Panc1 (cell line): ENCODE data around the gene MYPN. TPM values are rescaled to one million over a fixed set of nuclear protein-coding genes. Genes with fewer than 3 reads are reported as not detected.

ENCODE experiments used
- ATAC-seq: fragments of 200-7000 bp; cut with Tn5 transposase; 2 replicates; pipeline ENCODE4 v1.9.1; 2020; ENCODE audit warnings: mild to moderate bottlenecking, moderate library complexity
- BruUV-seq: library from RNA; stranded (reverse); fragments of 400-500 nt; replicated peaks from 2 replicates; lab custom pipeline; 2021; lab: Mats Ljungman, UMichigan
- CTCF ChIA-PET: fragments of 300-600 bp; sonication (Branson Sonifier 250); formaldehyde crosslinking; loops from one replicate; lab custom pipeline; 2022; ENCODE audit warnings: antibody characterized with exemption; lab: Charles Lee
- POLR2A ChIA-PET: fragments of 300-600 bp; sonication (Branson Sonifier 250); formaldehyde crosslinking; loops from one replicate; lab custom pipeline; 2022; ENCODE audit warnings: antibody characterized with exemption; lab: Charles Lee
- DNase-seq: peaks from one replicate; pipeline ENCODE4 v3.0.0-alpha.2; 2010; ENCODE audit warnings: low read depth, low spot score
- H3K27ac ChIP-seq: 2 replicates; pipeline ENCODE4 v1.5.1; 2011; ENCODE audit warnings: mild to moderate bottlenecking, low read length, inconsistent platforms
- H3K27me3 ChIP-seq: fragments of 200-500 bp; sonication (Bioruptor generic); 2 replicates; pipeline ENCODE4 v1.6.0; 2014; ENCODE audit warnings: low read length, inconsistent platforms; ENCODE audit not compliant: control insufficient read depth, insufficient read depth
- H3K36me3 ChIP-seq: fragments of 200-500 bp; sonication (Bioruptor generic); 2 replicates; pipeline ENCODE4 v1.5.1; 2014; ENCODE audit warnings: inconsistent platforms, mild to moderate bottlenecking, low read length, moderate library complexity; ENCODE audit not compliant: control insufficient read depth, insufficient read depth
- H3K4me1 ChIP-seq: 2 replicates; pipeline ENCODE4 v1.5.1; 2011; ENCODE audit warnings: inconsistent platforms, mild to moderate bottlenecking, low read length, moderate library complexity; ENCODE audit not compliant: control insufficient read depth, insufficient read depth
- H3K4me3 ChIP-seq, 2 experiments: 2 replicates each; pipeline ENCODE4 v1.5.1; 2011 to 2012; ENCODE audit warnings: low read depth in 2 of 2, low read length in 2 of 2, mild to moderate bottlenecking in 2 of 2, inconsistent platforms in 1 of 2, moderate library complexity in 1 of 2
- H3K9me3 ChIP-seq: fragments of 200-500 bp; sonication (Bioruptor generic); 2 replicates; pipeline ENCODE4 v1.5.1; 2014; ENCODE audit warnings: low read depth, mild to moderate bottlenecking, inconsistent platforms, low read length, moderate library complexity; ENCODE audit not compliant: control insufficient read depth, insufficient read depth
- CTCF ChIP-seq: fragments of 450-650 bp; IDR thresholded peaks from 2 replicates; pipeline ENCODE4 v1.5.1; 2017; ENCODE audit warnings: mild to moderate bottlenecking
- POLR2AphosphoS5 ChIP-seq: IDR thresholded peaks from 2 replicates; pipeline ENCODE4 v1.6.1; 2012; ENCODE audit warnings: mild to moderate bottlenecking, low read depth, low read length, moderate library complexity
- REST ChIP-seq, 2 experiments: IDR thresholded peaks; 2 replicates each; pipeline ENCODE4 v1.6.1; 2011 to 2012; ENCODE audit warnings: low read depth in 2 of 2, control low read depth in 1 of 2, low read length in 1 of 2, mild to moderate bottlenecking in 1 of 2, moderate library complexity in 1 of 2; ENCODE audit not compliant: insufficient read depth in 1 of 2
- in situ Hi-C: cut with HindIII; loops from 2 replicates; pipeline ENCODE4 v1.10.0; 2016; ENCODE audit warnings: low sequenced_read_pairs, low pct_unique_long_range_greater_than_20kb
- intact Hi-C: fragments of 100-400 bp; cut with micrococcal nuclease; formaldehyde crosslinking; loops from one replicate; pipeline ENCODE4 v1.10.0; 2022; ENCODE audit not compliant: unreplicated experiment
- total RNA-seq: library from RNA; stranded (reverse); gene quantifications from one replicate; pipeline ENCODE4 v1.2.1, GENCODE V29; 2021; ENCODE audit not compliant: unreplicated experiment

MYPN gene
- total RNA-seq, 1 experiment from 2014 or later: 39.1 TPM

DNA sequence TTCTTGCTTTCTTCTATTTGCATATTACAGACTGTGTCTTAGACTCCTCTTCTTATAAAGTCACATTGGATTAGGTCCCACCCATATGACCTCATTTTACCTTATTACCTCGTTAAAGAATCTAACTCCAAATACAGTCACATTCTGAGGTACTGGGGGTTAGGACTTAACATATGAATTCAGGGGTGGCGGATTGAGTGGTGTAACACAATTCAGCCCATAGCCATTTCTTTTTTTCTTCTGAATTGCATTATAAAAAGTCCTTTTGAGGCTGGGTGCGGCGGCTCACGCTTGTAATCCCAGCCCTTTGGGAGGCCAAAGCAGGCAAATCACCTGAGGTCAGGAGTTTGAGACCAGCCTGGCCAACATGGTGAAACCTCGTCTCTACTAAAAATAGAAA, 27.4 kb upstream of the MYPN start:
- ATAC-seq: no peak
- DNase-seq: no peak
- Histone ChIP-seq H3K9me3 (no peaks in the 10 kb centered on the region), H3K4me3 (no peak overlapping the region), H3K27me3 (no peaks in the 10 kb centered on the region), H3K4me1 (peaks cover 67% of the 10 kb centered on the region), H3K27ac (peak overlapping the region; percentile 100), H3K36me3 (no peaks in the 10 kb centered on the region)
- intact Hi-C loops (loop anchor here (2.0 to 10.0 kb wide), 2 partner anchors 127 to 223 kb away; no protein-coding TSS in a partner anchor), in situ Hi-C loops (no loop called here)
- TF ChIP-seq POLR2AphosphoS5: no peak
- no TSS peak for BruUV-seq
- POLR2A ChIA-PET: no interaction called here
- CTCF ChIA-PET: no interaction called here

DNA sequence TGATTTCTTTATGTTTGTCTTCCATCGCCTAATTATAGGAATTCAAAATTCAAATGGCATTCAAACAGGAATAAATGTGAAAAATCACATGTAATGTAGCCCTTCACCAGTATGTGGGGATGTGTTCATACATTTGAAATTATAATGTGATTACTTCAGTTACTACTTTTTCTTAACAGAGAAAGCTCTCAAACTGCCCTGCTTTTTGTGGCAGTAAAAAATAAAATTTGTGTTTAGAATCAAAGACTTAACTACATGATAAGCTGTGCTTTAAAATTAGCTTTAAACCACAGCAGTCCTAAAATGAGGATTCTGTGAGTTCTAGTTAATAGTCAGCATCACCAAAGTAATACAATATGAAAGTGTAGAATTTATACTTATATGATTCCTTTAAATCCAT, 26.4 kb upstream of the MYPN start:
- Histone ChIP-seq H3K27ac (peak overlapping the region; percentile 100), H3K27me3 (no peaks in the 10 kb centered on the region)
- in situ Hi-C loops: no loop called here

More for the DNA sequence above, 26.4 kb upstream of the MYPN start:
- CTCF ChIA-PET: interaction anchor here (1.0 to 2.6 kb wide), 3 partner anchors 28 to 219 kb away, joined by 4 to 47 read pairs (median 4); no protein-coding TSS in a partner anchor
- DNase-seq: no peak
- TF ChIP-seq POLR2AphosphoS5 (no peak; the same call in 1 of the 2 replicates), CTCF (peak; percentile 75; the same call in 1 of the 2 replicates), REST (IDR thresholded peaks at IDR 0.05; ENCODE audit: insufficient read depth in 1 of 2, low read depth in 2 of 2, low read length in 1 of 2) (peak in 1 of 2 experiments; percentile 30; a peak in 1 of 4 replicates)
- H3K9me3 ChIP-seq: no peaks in the 10 kb centered on the region
- peak; percentile 61 for ATAC-seq
- H3K4me3 ChIP-seq: no peak overlapping the region
- H3K4me1 ChIP-seq: peaks cover 73% of the 10 kb centered on the region
- intact Hi-C loops: loop anchor here (1.0 to 10.0 kb wide), 3 partner anchors 73 to 222 kb away; no protein-coding TSS in a partner anchor
- POLR2A ChIA-PET: interaction anchor here (0.6 kb wide), 1 partner anchor 218 kb away, joined by 3 read pairs; no protein-coding TSS in a partner anchor
- H3K36me3 ChIP-seq: no peaks in the 10 kb centered on the region
- no TSS peak for BruUV-seq
